Large intestine (tissue), 3 donors: ENCODE results near the gene WASL. TPM values are rescaled to one million over a fixed set of nuclear protein-coding genes. Genes with fewer than 3 reads are reported as not detected.
"Not testable (repeated sequence)": the region's sequence is repeated elsewhere in the genome, so short reads cannot be mapped to it uniquely, and the experiment has no call there.

Experiments used
- DNase-seq, 2 donors: peaks; one replicate each; pipeline versions ENCODE4 v3.0.0 to v3.0.0-alpha.2; 2013
- H3K27ac ChIP-seq: one replicate; pipeline ENCODE4 v1.5.1; 2013; ENCODE audit warnings: low read length
- H3K27me3 ChIP-seq: 2 replicates; pipeline ENCODE4 v1.6.1; 2013; ENCODE audit warnings: low read length; ENCODE audit not compliant: control insufficient read depth, insufficient read depth
- H3K36me3 ChIP-seq: 2 replicates; pipeline ENCODE4 v1.6.1; 2013; ENCODE audit warnings: low read length; ENCODE audit not compliant: control insufficient read depth, insufficient read depth
- H3K4me1 ChIP-seq: one replicate; pipeline ENCODE4 v1.6.1; 2013; ENCODE audit warnings: low read length; ENCODE audit not compliant: control insufficient read depth, insufficient read depth
- H3K4me3 ChIP-seq: one replicate; pipeline ENCODE4 v1.5.1; 2013; ENCODE audit warnings: low read length
- H3K9me3 ChIP-seq: one replicate; pipeline ENCODE4 v1.6.1; 2013; ENCODE audit warnings: mild to moderate bottlenecking, low read depth, low read length, moderate library complexity; ENCODE audit not compliant: control insufficient read depth
- whole genome bisulfite sequencing: methylation state at CpG from one replicate; pipeline ENCODE4 v1.1.5; 2013; ENCODE audit warnings: low lambda C conversion rate; ENCODE audit not compliant: insufficient coverage; 5-methylcytosine and 5-hydroxymethylcytosine counted together
- polyA plus RNA-seq: library from polyadenylated mRNA; unstranded; fragments of 120-200 nt; gene quantifications from one replicate; pipeline ENCODE4 v1.2.1, GENCODE V29; 2013

The WASL gene
- polyA plus RNA-seq, 1 donor, result 60.7 TPM

DNA sequence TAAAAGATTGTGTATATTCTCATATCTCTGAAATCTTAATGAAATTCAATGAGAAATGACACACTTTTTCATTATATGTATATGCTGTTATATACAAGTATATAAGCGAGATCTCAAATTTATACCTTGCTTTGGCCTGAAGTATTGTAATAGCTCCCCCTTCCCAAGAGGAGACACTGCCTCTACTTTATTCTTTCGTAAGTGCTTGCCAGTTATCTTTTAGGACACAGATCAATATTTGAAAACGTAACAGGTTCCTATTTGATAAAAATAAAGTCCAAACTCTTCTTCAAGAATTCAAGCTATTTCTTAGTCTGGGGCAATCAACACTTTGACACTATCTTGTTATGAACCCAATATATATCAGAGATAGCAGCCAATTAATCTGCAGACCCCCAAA is 24.9 kb downstream of the WASL start:
- Histone ChIP-seq H3K9me3 (no peaks in the 10 kb centered on the region), H3K36me3 (no peaks in the 10 kb centered on the region), H3K4me3 (no peak overlapping the region), H3K4me1 (peaks cover 15% of the 10 kb centered on the region), H3K27me3 (no peaks in the 10 kb centered on the region), H3K27ac (no peak overlapping the region)
- 100% methylated on average over 1 of the region's 3 CpGs for WGBS
- no peak for DNase-seq

DNA sequence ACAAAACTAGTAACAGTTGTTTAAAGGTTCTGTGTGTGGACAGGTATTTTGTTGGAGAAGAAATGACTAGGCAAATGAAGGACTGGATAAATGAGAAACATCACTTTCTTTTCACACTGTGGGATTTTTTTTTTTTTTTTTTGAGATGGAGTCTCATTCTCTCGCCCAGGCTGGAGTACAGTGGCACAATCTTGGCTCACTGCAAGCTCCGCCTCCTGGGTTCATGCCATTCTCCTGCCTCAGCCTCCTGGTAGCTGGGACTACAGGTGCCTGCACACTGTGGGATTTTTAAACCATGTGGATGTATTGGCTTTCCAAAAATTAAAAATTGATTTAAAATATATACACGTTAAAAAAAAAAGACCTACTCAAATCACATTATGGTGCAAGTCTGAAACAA is 28.3 kb downstream of the WASL start:
- 100% methylated on average over 1 of the region's 3 CpGs for WGBS

DNA sequence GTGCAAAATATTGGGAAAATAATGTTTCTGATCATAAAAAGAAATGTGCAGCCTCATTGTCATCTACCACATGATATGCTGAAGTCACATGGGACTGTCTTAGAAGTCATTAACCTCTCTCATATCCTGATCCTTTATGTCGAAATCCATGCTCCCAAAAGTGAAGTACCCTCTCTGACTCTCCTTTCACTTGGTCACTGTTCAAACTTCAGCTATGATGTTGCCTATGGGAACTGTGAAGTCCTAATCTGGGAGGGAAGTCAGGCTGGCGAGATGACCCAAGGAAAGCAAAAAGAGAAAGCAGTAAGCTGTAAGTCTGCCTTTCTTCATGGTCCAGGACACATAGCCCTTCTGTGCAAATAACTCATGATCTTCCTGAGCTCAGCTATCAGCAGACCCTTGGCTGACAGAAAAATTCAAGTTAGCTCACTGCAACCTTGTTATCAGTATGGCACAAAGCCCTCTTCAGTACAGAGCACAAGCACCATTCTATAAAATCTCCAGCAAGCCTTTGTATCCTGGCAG is 29.5 kb downstream of the WASL start:
- Histone ChIP-seq H3K27ac (peak overlapping the region; percentile 49), H3K9me3 (no peaks in the 10 kb centered on the region), H3K27me3 (no peaks in the 10 kb centered on the region), H3K36me3 (no peaks in the 10 kb centered on the region), H3K4me3 (no peak overlapping the region), H3K4me1 (peaks cover 7% of the 10 kb centered on the region)
- no CpG with 5 or more reads among the region's 2 CpGs for WGBS
- DNase-seq, result peak; percentile 28 to 57

More for the DNA sequence above, 28.3 kb downstream of the WASL start:
- not testable (repeated sequence) for H3K4me1 ChIP-seq, H3K9me3 ChIP-seq, DNase-seq, H3K4me3 ChIP-seq, H3K27ac ChIP-seq, H3K36me3 ChIP-seq, H3K27me3 ChIP-seq

DNA sequence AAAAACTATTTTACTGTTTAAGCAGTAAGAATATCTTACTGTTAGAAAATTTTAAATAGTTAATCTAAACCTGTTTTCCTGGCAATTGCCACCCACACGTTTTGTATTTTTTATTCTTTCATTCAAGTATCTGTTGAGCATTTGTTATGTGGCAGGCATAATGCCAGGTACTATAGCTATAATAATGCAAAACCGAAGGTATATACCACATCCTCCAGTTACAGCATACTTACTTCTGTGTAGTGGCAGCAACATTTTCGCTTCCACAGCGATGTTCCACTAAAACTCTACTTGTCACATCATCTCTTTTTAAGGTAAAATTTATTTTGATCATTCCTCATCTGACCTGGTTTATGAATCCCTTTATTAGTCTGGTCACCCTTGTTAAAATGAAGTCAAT is 30.0 kb downstream of the WASL start:
- no peak for DNase-seq
- H3K4me1 ChIP-seq, result peaks cover 7% of the 10 kb centered on the region
- no peaks in the 10 kb centered on the region for H3K36me3 ChIP-seq
- peak overlapping the region; percentile 49 for H3K27ac ChIP-seq
- no peaks in the 10 kb centered on the region for H3K27me3 ChIP-seq
- H3K9me3 ChIP-seq, result no peaks in the 10 kb centered on the region
- H3K4me3 ChIP-seq, result no peak overlapping the region
- 67% methylated on average over 1 of the region's 4 CpGs for WGBS

DNA sequence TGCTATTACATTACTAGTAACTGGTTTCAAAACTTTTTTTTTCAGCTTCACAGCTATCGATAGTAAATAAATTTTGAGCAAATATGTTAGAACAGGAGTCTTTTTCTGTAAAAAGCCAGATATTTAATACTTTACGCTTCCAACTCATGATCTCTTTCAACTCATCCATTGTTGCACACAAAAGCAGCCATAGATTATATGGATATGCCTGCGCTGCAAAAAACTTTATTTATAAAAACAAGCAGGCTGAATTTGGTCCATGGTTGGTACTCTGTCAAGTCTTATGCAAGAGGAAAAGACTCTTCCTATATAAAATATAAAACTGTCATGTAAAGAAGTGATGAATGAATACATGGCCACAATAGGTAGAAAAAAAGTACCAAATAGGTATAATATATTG is 31.1 kb downstream of the WASL start:
- no peak for DNase-seq
- Histone ChIP-seq H3K27ac (no peak overlapping the region), H3K9me3 (no peaks in the 10 kb centered on the region), H3K4me3 (no peak overlapping the region), H3K27me3 (no peaks in the 10 kb centered on the region), H3K36me3 (peaks cover 3% of the 10 kb centered on the region), H3K4me1 (peaks cover 7% of the 10 kb centered on the region)
- WGBS, result no CpG with 5 or more reads among the region's 3 CpGs

DNA sequence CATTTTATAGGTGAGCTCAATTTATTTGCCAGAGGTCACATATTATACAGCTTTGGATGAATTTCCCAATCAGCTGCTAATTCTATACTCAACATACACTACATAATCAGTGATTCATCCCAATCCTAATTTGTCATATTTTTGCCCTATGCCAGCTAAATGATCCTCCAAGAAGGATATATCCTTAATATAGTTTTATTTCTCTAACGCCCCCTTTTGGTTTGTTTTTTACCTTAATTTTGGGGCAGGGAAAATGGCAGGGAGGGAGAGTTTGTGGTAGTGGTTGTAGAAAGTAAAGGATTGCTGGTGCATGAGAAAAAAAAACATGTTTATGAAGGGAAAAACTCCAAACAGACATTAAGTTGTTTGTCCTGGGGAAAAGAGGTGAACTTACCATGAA is 31.9 kb downstream of the WASL start:
- DNase-seq, result no peak
- Histone ChIP-seq H3K4me1 (peaks cover 7% of the 10 kb centered on the region), H3K9me3 (no peaks in the 10 kb centered on the region), H3K27me3 (no peaks in the 10 kb centered on the region), H3K4me3 (no peak overlapping the region), H3K27ac (no peak overlapping the region), H3K36me3 (peaks cover 3% of the 10 kb centered on the region)
- WGBS, result 100% methylated on average over 1 of the region's 1 CpG

DNA sequence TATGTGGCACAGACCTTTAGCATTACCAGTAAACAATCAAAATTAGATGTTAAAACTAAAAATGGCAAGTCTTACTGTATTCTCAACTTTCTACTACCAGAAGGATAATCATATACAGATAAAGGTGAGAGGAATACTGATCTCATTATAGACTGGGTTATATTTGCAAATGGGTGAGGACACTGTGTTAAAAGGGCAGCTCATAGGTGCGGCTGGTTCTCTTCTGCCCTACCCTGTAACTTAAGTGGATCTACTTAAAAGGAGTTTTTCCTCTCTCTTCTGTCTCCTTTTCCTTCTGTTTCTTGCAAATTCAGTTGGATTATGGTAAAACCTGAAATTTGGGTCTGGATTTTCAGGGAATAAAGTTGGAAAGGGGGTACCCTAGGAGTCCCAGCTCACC is 33.0 kb downstream of the WASL start:
- H3K4me3 ChIP-seq, result no peak overlapping the region
- H3K4me1 ChIP-seq, result peaks cover 7% of the 10 kb centered on the region
- no peak for DNase-seq
- H3K9me3 ChIP-seq, result no peaks in the 10 kb centered on the region
- H3K36me3 ChIP-seq, result peaks cover 3% of the 10 kb centered on the region
- no peak overlapping the region for H3K27ac ChIP-seq
- H3K27me3 ChIP-seq, result no peaks in the 10 kb centered on the region
- 57% methylated on average over 1 of the region's 1 CpG for WGBS

DNA sequence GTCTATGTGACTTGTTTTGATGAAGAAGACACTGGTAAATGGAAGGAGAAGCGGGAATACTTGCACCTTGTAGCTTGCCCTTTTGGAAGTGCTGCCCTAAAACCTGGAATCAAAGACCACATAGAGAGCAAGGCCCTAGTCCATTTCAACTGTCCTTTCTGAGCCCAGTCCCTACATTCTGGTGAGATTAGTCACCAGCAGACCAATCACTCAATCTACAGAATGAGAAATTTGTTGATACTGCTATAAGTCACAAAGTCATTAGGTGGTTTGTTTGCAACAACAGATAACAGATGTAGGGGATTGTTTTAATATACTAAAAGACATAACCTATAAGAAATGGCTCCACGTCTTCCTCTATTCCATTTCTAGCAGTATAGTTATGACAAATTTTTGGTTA is 33.6 kb downstream of the WASL start:
- Histone ChIP-seq H3K36me3 (peaks cover 3% of the 10 kb centered on the region), H3K4me1 (peaks cover 7% of the 10 kb centered on the region), H3K27ac (no peak overlapping the region), H3K9me3 (no peaks in the 10 kb centered on the region), H3K4me3 (no peak overlapping the region), H3K27me3 (no peaks in the 10 kb centered on the region)
- no peak for DNase-seq
- WGBS, result no CpG with 5 or more reads among the region's 2 CpGs

DNA sequence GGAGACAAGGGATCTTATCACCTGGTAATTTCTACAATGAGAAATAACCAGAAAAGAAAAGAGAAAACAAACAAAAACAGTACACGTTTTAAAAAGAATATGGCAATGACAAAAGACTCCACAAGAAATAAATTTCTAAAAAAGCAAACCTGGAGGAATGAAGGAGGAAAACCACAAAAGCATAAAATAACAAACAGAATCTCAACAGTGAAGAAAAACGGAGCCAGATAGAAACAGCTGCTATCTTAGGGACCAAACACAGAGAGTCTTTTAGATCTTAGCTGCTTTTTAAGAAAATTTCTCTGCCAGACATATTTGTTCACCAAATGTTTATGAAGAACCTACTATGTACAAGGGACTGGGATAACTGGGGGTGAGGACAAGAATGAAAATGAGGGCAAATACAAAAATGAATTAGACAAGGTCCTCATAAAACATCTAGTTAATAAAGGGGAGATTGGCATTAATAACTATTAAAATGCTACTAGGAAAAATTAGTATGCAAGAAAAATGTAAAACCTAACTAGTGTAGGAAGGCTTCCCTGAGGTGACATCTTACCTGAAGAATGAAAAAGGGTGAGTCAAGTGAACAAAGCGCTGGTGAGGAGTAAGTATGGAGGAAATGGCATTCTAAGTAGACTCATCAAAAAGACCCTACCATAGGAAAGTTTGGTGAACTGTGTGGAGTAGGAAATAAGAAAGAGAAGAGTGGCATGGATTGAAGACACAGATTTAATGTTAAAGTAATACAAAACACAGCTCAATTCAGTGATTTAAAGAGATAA is 34.3 kb downstream of the WASL start:
- no peak for DNase-seq
- Histone ChIP-seq H3K36me3 (peaks cover 3% of the 10 kb centered on the region), H3K4me1 (peaks cover 2% of the 10 kb centered on the region), H3K27me3 (no peaks in the 10 kb centered on the region), H3K27ac (no peak overlapping the region), H3K9me3 (no peaks in the 10 kb centered on the region), H3K4me3 (no peak overlapping the region)
- WGBS, result 89% methylated on average over 3 of the region's 3 CpGs

DNA sequence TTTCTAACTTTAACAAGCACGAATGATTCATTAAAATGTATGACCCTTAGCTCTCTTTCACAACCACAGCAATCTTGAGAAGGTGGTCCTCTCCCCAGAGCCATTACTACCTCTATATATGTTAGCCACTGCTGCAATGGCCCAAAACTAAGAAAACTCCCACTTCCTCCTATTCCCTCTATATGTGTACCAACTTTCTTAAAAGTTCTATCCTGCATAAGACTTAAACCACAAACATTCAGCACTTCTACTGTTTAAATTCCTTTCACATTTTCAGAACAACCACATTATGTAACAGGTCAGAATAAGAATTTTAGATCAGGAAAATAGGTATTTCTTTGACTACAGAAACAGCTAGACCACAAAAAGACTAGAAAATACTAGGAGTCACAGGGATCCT is 36.2 kb downstream of the WASL start:
- WGBS, result 67% methylated on average over 1 of the region's 1 CpG
- H3K4me1 ChIP-seq, result no peaks in the 10 kb centered on the region

DNA sequence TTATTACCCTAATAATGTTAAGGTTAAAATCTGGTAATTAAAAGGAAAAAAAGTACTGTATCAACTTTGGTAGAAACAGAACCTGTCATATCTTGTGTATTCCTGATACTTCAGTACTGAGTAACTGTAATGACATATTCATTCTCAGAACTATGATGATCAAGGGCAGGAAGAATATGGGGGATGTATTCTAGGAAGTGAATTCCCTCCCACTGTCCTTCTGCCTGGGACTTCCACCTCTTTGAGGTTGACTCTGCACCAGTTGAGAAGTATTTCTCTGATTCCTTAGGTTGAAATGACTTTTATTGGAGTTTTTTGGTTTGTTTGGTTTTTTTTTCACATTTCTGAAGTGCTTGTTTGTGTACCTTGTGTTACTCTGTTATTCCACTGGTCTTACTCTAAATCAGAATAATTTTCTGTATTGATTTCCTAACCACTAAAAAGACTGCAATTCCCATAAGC is 36.9 kb downstream of the WASL start:
- no peaks in the 10 kb centered on the region for H3K9me3 ChIP-seq
- no peak overlapping the region for H3K27ac ChIP-seq
- H3K4me1 ChIP-seq, result no peaks in the 10 kb centered on the region
- H3K27me3 ChIP-seq, result no peaks in the 10 kb centered on the region
- no peak overlapping the region for H3K4me3 ChIP-seq
- no peak for DNase-seq
- H3K36me3 ChIP-seq, result peaks cover 12% of the 10 kb centered on the region

More for the DNA sequence above, 36.2 kb downstream of the WASL start:
- H3K36me3 ChIP-seq, result peaks cover 8% of the 10 kb centered on the region
- DNase-seq, result no peak
- no peak overlapping the region for H3K27ac ChIP-seq
- no peaks in the 10 kb centered on the region for H3K9me3 ChIP-seq
- no peaks in the 10 kb centered on the region for H3K27me3 ChIP-seq
- H3K4me3 ChIP-seq, result no peak overlapping the region
